HG02798 (cell line): ENCODE results near the gene FHOD3.
"Not testable (repeated sequence)": the region's sequence is repeated elsewhere in the genome, so short reads cannot be mapped to it uniquely, and the experiment has no call there.

Experiments used
- ATAC-seq: cut with Tn5 transposase; IDR thresholded peaks from one replicate; pipeline ENCODE4 v1.9.1; 2021; ENCODE audit warnings: mild to moderate bottlenecking; ENCODE audit not compliant: unreplicated experiment, poor library complexity

FHOD3 gene

DNA sequence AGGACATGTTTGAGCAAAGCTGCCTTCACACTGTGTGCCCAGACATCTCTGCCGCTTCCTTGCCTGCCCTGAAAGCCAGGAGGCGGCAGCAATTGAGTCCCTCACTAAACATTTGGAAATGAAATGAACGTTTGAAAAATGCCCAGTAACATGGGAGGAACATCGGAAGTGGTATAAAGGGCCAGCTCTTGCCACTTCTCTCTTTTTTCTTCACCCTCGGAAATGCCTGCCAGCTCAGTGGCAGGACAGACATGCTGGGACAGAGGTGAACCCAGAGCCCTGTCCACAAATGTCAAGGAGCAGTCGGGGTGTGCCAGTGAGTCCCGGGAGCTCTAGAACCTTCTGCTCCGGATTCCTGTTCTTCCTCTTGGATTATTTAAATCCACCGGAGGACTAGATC lies 485.2 kb downstream of the FHOD3 start:
- no peak for ATAC-seq

DNA sequence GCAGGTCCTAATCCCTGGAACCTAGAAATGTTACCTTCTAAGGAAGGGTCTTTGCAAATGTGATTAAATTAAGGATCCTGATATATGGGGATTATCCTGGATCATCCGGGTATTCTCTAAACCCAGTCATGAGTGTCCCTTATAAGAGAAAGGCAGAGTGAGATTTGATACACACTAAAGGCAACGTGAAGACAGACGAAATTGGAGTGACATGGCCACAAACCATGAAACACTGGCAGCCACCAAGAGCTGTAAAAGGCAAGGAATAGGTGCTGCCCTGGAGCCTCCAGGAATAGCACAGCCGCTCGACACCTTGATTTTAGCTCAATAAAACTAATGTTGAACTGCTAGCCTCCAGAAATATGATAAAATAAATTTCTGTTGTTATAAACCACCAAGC lies 486.3 kb downstream of the FHOD3 start:
- ATAC-seq, result no peak

DNA sequence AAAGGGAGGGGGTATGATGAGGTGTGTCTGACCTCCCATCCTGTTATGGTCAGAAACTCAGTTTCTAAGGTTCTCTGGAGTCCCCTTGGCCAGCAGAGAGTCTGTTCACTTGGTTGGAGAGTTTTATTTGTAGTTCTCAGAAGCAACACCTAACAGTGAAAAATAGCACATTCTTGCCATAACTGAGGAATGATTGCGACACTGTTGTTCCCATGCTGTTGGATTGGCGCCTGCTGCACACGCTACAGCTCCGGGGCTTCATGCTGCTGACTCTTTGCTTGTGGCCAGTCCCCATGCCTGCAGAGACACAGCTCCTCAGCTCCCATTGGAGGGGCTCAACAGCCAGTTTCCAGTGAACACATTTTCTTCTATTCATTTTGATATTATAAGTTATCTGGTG lies 489.2 kb downstream of the FHOD3 start:
- ATAC-seq, result no peak

DNA sequence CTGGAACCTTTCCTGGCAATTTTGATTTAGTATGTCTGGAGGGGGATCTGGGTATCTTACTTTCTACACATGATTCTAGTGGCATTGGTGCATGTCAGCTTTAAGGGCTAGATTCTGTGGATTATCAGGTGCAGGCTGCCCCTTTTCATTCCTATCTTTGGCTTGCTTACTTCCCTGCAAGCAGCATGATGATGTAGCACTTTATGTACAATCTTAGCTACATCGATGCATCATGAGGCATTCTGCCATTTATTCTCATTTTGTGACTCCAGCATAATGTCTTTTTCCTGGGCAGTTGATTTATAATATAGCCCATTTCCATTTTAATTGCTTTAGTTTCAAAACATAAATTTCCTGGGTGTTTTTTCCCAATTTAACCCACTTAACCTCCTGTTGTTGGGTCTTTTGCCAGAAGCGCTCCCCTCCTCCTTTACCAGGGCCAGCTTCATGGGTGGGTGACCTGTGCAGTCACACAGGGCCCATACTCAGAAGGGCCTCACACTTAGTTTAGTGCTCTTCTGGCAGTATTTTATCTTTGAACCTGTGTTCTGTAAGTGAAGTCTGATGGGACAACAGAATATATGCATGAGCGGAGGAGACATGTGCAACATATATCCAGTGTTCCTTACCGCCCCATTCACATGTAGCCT lies 495.2 kb downstream of the FHOD3 start:
- no peak for ATAC-seq

DNA sequence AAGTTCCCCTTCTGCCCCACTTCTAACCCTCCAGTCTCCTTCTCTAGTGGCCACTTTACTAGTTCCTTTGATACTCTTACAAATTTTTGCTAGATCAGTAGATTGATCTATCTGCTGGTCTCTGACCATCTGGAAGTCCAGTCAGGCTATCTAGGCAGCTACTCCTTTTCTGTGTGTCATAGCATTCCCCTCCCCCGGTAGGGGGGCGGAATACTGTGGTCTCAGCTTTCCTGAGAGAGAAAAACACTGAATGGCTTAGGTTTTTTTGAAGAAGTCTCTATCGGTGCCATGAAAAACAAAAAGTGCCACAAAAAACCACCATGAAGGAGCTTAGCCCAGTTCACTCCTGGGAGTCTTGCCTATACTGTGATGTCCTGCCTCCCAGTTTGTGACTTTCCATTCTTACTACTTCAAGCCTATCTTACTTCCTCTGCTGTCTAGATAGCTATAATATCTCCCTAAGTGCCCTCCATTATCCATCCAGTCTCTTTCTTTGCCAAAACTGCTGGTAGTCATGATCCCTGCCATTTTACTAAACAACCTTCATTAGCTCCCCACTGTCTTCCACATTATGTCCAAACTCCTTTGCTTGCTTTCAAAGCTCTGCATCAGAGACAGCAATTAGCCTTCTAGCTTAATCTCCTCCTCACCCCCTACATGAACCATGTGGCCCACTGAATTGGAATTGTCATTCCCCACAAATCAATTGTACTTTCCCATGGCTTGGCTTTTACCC lies 501.4 kb downstream of the FHOD3 start:
- ATAC-seq, result no peak

DNA sequence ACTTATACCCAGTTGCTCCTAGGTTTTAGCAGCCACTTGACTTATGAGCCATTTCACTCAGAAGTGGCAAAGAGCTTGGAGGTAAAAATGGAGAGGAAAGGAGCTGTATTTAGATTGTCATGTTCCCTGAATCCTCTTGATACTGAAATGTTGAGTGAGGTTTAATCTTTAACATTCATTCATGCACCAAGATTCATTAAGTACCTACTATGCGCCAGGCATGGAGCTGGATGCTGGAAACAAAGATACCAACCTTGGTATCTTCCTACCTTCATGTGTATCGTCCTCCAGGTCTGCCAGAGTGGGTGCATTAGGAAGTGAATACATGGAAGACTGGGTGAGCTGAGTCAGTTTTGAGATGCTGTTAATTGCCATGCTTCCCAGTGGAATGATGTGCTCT lies 507.6 kb downstream of the FHOD3 start:
- ATAC-seq, result no peak

DNA sequence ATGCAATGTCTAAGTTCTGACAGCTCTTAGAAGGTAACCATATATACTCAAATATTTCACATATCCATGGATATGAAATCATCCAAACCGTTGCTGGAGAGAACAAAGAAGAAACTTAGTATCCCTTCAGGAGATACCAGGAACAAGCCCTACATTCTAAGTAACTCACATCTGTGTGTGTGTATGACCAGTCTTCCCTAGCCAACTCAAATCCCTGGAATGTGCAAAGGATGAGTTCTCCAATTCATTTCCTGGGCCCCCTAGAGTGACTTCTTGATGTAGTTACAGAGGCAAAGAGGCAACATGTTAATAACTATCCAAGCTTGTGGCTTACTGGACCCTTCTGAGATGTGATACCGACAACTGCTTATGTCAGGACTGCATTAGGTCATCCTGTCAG lies 511.2 kb downstream of the FHOD3 start:
- ATAC-seq, result no peak

DNA sequence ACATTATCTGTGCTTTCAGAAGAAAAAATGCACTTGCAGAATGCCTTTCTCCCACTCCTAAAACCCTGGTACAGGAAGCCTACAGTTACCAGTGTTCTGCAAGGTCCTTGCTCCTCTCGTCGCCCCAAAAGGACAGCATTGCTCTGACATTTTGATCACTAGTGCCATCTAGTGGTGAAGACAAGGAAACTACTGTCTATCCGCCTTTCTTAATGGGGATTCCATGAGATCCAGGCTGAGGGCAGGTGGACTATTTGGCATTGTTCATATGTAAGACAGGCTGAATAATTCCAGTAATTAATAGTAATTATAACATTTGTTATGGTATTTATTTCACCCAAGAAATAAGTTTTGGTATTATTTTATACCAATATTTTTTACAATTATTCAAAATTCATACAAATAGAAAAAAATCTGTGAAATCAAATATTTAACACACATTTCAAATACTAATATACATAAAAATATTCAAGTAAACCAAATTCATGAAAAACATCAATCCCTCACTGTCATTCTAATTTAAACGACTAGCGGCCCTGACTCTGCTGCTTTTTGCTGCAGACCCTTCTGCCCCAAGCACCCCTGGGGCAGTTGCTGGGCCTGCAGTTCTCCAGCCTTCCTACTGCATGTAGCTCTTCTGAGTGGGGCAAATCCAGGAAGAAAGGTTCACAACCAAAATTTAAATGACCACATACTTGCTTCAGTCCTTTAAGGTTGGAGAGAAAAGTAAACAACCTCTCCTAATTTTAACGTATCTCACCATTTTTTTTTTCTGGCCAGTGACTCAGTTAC lies 512.3 kb downstream of the FHOD3 start:
- peak; percentile 98 for ATAC-seq

DNA sequence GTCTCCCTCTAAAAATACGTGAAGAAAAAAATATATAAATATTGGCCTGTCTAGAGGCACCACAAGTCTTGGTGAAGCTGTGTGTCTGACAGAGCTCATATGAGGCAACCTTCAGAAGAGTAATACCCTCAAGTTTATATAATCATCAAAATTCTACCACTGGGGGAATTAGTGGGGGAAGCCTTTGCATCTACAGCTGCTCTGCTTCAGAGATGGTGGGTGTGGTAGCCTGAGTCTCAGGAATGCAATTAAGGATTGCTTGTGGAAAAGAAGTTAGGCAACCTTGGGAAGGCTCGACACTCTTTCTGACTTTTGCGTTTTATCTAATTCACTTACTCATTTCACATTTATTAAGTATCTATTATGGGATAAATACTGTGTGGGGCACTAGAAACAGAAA lies 513.9 kb downstream of the FHOD3 start:
- no peak for ATAC-seq

DNA sequence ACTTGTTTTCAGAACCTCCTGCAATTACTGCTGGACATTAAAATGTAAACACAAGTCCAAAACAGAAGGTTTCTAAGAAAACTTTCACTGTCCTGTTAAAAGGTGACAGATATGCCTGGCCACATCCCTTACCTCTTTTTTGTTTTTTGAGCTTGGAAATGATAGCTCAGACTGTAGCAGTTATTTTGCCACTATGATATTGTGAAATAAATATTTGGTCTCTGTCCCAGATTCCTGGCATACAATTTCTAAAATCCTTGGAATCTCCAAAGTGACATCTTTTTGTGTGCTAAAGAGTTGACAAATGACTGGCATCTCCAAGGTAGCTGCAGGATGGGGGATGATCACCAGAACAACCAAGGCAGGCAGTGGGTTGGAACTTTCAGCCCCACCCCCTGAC lies 514.4 kb downstream of the FHOD3 start:
- no peak for ATAC-seq

DNA sequence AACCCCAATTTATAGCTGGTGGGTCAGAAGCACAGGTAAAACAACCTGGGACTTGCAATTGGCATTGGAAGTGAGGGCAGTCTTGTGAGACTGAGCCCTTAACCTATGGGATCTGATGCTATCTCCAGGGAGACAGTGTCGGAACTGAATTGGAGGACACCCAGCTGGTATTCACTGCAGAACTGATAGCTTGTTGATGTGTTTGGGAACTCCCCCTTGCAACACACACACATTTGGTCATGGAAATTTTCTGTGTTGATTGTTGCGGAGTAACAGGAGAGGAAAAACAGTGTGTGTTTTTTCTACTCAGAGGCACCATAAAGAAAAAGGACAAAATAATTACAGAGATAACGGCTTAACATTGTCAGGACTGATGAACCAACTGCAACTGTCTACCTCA lies 515.2 kb downstream of the FHOD3 start:
- no peak for ATAC-seq

DNA sequence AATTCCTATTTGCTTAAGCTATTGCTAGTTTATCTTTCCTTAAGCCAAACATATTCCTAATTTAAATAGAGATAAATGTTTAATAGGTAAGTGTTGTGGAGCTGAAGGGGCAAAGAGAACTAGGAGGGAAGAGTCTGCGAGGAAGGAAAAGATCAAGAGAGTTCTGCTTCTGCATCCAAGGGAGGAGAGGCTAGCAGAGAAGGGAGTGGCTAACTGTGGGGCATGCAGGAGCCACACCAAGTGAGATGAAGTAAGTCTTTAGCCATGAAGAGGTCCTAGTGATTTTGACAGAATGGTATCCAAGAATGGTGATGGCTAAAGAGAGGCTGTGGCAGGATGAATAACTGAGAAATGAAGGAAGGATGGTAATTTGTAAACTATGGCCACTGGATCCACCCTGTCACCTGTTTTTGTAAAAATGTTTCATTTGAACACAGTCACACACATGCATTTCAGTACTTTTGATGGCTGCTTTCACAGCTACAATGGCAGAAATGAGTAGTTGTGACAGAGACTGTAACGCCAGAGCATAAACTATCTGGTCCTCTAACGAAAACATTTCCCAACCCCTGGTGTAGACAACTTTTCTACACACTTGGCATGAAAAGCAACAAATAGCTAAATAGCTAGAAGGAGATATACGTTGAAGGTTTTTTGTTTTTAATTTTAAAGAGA lies 515.7 kb downstream of the FHOD3 start:
- ATAC-seq, result no peak

DNA sequence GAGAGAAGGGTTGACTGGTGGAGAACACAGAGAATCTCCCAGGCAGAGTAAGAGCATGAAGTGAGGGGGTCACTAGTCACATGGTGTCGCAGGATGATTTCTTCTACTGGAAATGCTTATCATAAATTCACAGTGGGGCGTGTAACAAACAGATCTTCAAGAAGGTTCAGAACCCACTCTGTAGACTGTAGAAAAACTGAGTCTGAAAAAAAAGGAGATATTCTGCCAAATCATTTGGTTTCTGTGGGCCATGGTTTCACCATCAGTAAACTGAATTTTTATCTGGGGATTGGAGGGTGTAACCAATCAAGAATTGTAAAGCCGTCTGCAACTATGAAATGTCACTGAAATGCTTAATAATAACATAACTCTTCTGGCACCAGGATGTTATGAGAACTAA lies 516.3 kb downstream of the FHOD3 start:
- no peak for ATAC-seq

DNA sequence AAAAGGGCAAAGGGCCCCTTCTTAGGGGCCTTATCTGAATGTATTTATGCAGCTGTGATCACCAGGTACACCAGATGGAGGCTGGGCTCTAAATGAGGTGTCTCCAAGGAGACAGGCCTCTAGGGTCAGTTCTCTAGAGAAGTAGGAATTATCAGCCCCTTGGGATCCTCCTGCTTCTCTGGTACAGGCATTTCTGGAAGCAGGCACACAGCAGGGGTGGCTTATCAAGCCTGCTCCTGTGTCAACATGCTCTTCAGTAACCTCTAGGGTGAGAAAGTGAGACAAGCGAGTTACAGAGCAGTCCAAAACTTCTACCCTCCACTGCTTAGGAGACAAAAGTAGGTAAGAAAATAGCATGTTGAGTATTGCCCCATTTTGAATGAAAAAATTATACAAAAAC lies 517.5 kb downstream of the FHOD3 start:
- ATAC-seq, result no peak

DNA sequence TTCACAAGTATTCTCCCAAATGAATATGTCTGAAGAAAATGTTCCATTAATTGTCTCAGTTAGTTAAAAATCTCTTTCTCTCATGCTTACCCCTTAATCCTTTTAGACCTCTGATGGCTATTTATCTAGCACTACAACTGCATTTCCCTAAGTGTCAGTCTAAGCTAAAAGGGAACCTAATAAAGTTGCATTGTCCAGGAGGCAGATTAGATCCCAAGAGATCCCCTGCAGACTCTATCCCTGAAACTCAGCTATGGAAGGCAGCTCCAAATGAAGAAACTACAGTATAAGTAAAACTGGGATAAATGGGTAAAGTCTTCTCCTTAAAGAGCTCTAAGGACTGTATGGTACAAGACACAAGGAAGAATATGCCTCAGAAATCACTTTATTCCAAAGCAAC lies 518.6 kb downstream of the FHOD3 start:
- not testable (repeated sequence) for ATAC-seq

DNA sequence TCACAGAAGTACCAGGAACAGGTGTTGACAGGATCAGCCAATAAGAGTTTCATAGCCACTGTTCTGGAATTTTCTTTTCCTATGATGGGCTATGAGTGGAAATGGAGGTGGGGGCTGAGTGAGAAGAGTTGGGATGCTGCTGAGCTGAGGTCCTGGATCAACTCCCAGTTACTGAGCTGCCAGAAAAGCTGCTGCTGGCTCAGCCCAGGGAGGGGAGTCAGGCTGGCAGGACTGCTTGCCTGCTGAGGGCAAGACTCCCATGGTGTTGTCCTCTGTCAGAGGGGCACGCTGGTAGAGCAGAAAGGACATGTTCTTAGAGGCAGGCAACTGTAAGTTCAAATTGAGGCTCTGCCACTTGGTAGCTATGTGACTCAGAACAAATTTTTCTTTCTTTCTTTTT lies 519.5 kb downstream of the FHOD3 start:
- ATAC-seq, result no peak

DNA sequence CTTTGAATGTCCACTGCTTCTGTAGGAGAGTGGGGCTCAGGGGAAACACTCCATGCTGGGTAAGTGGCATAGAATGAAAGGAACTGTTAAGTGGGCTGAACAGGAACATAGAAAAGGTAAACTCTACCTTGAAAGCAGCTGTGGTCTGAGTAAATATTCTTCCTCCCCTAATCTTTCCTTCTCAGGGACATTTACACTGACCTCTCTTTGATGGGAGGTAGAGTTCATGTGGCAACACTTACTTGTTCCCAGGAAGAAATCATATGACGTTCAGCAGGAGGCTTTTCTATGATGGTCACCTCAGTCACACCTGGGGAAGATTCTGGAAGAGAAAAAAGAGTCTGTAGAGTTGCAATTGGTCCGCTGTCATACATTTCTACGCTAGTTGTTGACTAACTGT lies 521.1 kb downstream of the FHOD3 start:
- ATAC-seq, result no peak

DNA sequence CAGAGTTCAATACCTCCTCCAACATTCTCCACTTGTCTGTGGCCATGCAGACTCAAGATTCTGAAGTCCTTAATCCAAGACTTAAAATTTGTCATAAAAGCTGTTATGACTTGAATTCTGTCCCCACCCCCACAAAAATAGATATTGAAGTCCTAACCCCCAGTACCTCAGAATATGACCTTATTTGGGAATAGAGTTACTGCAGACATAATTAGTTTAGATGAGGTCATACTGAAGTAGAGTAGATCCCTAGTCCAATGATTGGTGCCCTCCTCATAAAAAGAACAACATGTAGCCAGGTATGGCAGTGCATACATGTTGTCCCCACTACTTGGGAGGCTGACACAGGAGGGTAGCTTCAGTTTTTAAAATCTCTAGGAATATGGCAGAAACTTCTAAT lies 522.1 kb downstream of the FHOD3 start:
- no peak for ATAC-seq

DNA sequence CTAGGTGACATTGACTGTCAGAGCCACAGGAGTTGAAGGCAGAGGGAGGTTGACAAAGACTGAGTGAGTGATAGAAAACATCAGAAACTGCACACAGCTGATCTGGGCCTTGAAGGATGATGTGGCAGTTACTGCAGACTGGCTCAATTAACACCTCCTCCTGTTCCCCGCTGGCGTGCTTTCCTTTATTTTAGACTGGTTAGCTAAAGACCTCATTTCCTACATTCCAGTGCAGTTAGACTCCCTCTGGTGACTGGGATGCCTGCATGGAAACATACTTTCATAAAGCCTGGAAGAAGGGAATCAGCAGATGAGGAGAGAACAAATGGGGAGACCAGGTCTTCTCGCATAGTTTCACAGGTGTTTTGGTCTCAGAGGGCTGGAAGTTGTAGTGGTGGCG lies 524.2 kb downstream of the FHOD3 start:
- ATAC-seq, result no peak

DNA sequence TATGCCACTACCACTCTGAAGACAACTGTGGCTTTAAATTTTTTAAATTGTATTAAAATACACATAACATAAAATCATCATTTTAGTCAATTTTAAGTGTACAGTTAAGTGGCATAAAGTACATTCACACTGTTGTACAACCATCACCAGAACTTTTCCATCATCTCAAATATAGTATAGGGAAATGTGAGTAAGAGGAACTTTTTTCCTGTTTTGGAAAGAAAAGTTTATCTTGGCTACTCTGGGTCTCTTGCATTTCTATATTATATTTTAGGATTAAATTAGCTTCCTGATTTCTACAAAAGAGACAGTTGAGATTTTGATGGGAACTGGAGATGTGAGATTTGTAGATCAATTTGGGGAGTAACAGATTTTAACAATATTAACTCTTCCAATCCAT lies 528.0 kb downstream of the FHOD3 start:
- no peak for ATAC-seq

DNA sequence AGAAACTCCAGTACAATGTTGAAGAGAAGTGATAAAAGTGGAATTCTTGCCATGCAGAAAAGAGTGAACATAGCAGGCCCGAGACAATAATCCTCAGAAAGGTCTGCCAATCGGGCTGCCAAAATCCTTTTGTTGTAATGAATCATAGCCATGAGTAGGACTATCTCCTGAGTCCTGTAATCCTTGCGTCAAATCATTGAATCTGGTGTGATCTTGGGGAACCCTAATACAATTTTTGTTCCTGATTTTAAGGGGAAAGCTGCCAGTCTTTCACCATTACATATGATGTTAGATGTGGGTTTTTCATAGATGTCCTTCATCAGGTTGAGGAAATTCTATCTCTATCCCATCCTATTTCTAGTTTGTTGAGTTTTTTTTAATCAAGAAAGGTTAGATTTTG lies 529.0 kb downstream of the FHOD3 start:
- no peak for ATAC-seq
